ENCODE measurements around the gene COX8A.
"Not testable (repeated sequence)": the region's sequence is repeated elsewhere in the genome, so short reads cannot be mapped to it uniquely, and the experiment has no call there.

COX8A gene, protein sequence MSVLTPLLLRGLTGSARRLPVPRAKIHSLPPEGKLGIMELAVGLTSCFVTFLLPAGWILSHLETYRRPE

DNA sequence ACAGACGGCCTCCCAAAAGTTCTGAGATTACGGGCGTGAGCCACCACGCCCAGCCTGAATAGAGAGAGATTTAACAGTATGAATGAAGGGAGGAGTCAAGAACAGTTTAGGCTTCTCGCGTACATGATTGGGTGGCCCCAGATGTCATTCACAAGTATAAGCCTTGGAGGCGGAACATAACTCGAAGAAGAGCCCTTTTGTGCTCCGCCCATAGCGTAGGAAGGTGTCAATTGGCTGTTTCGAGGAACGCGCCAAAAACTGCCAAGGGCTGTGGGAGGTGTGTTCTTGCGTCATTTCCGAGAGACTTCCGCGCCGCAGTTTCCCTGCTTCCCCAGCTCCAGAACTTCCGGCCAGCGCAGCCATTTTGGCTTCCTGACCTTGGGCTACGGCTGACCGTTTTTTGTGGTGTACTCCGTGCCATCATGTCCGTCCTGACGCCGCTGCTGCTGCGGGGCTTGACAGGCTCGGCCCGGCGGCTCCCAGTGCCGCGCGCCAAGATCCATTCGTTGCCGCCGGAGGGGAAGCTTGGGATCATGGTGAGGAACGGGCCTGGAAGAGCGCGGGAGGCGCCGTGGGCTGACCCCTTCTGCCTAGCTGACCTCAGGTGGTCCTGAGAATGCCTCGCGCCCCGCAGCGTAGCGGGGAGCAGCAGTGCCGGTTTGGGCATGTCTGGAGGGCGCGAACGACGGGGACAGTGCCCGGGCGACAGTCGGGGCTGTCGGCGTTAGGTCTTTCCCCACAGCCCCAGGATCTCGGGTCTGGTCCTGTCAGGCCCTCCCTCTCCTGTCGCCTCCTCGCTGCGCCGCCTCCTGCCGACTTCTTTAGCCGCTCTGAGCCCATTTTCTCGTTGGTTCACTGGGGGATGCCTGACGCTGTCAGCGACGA is at the start of gene COX8A:
TSS of gene COX8A (plus strand) at position 362 of the 885 bp plus-strand sequence. CDS start at position 423, 61 bp downstream.
- DNase-seq = peak; percentile 99

DNA sequence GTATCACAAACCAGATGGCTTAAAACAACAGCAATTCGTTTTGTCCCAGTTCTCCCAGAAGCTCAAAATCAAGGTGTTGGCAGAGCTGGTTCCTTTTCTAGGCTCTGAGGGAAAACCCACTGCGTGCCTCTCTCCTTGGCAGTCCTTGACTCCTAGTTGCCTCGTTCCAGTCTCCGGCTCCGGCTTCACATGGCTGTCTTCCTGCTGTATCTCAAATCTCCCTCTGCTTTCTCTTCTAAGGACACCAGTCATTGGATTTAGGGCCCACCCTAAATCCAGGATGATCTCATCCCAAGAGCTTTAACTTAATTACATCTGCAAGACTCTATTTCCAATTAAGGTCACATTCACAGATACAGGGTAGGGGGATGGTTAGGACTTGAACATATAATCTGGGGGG is 44.8 kb upstream of the COX8A start:
- no peak for DNase-seq

- no peak for DNase-seq
These were observed 43.4 kb upstream of the COX8A start for GRCh38 chr11:63931045-63931444.

DNA sequence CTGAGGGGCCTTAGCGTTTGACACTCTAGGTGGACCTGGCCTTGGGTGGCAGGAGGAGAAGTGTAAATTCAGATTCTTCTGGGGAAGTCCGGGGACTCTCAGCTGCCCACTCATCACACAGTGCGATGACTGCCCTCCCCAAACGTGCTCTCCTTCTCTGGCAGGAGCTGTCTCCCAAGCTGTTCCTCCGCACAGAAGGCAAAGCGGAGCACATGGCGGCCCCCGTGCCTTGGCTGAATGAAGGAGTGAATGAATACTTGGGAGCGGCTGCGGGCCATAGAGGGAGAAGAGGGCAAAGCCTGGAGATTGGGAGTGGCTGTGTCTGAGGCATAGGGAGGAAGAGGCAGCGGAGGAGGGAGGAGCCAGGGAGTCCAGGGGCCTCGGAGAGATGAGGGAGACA is 42.5 kb upstream of the COX8A start:
- no peak for DNase-seq

GRCh38 chr11:63933459-63933858 is 41.0 kb upstream of the COX8A start:
- DNase-seq = no peak

GRCh38 chr11:63937713-63938478 is 36.5 kb upstream of the COX8A start:
- DNase-seq = no peak

DNA sequence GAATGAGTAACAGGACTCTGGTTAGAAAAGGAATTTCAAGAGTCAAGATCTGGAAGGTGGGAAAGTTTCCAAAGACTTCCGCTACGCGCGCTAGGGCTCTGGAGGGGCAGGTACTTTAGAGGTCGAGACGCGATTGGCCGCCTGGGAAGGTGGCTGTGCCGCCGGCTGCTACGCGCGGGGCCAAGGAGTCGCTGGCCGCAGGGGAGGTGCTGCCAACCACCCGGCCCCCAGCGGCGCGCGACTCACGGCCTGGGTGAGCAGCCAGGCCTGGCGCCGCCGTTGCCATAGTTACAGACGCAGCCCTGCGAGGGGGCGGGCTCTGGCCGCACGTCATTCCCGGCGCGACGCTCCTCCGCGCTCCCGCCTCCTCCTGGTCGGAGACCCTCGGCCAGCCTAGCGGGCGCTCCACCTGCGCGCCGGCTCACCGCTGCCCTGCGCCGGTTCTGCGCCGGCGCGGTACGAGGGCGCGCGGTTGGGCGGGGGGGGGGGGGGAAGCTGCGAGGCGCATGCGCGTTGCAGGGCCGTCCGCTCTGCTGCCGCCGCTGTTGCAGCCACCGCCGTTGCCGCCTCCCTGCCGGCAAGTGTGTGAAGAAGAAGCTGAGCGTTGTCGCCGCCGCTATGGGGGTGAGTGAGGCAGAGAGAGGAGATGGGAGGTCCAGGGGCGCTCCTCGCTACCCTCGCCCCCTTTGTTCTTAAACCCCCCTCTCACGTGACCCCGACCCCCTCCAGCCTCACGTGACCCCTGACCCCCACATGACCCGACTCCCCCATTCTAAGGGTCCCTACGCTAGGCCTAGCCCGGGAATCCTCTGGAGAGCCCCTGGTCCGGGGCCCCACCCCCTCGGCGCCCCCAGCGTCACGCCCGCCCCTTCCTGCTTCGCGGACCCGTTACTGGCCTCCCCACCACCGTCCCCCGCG is 35.7 kb upstream of the COX8A start, which contains the start of gene NAA40:
TSS of gene NAA40 (plus strand) at position 524 of the 918 bp plus-strand sequence. CDS start at position 619, 95 bp downstream.
- DNase-seq = peak; percentile 94

GRCh38 chr11:63939397-63939891 is 35.0 kb upstream of the COX8A start:
- DNase-seq = no peak

DNA sequence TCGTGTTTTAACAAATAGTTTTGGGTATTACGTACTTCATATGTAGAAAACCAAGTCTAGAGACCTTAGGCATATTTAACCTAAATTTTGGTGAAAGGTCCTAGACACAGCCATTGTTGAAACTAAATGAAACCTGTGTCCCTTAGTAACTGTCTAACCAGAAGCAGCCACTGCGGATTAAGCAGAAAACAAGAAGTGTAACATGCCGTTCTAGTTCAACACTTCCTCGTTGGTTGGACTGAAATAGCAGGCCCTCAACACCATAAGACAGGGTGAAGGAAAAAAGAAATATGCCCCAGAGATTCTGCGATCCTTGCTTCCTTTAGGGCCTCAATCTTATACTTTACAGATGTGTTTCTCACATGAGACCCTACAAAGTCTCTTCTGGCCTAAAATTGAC is 33.6 kb upstream of the COX8A start:
- DNase-seq = no peak

DNA sequence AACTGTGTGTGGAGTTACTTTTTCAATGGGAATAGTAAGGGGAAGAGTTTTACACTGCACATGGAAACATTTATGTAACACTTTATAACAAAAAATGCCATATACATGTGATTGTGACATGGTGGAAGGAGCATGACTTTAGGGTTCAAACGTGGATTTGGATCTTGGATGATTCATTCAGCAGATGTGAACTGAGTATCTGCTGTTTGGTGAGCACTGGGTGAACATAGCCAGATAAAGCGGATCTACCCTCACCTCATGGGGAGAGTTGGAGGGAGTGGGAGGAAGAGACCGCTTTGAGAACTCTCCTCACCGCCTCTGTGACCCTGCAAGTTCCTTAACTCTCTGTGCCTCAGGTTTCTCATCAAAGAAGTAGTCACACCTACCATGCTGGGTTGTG is 32.5 kb upstream of the COX8A start:
- no peak for DNase-seq

GRCh38 chr11:63942803-63943202 is 31.6 kb upstream of the COX8A start:
- no peak for DNase-seq

DNA sequence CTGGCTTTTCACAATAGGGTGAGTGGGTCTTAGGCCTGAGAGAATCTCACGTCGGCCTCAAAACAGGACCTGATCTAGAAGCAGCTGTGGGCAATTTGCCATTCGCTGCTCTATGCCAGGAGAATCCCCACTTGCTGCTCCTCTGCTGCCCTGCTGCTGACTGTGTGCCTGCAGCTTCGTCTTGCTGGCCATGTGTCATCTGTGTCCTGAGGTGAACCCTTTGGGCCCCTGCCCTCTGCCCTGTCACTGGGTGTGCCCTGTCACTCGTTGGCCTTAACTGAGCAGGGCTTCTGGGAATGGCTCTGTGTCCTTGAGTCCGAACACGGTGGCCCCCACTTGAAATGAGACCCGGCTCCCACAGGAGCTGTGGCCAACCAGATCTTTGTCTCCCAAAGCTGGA is 29.4 kb upstream of the COX8A start:
- DNase-seq = no peak

DNA sequence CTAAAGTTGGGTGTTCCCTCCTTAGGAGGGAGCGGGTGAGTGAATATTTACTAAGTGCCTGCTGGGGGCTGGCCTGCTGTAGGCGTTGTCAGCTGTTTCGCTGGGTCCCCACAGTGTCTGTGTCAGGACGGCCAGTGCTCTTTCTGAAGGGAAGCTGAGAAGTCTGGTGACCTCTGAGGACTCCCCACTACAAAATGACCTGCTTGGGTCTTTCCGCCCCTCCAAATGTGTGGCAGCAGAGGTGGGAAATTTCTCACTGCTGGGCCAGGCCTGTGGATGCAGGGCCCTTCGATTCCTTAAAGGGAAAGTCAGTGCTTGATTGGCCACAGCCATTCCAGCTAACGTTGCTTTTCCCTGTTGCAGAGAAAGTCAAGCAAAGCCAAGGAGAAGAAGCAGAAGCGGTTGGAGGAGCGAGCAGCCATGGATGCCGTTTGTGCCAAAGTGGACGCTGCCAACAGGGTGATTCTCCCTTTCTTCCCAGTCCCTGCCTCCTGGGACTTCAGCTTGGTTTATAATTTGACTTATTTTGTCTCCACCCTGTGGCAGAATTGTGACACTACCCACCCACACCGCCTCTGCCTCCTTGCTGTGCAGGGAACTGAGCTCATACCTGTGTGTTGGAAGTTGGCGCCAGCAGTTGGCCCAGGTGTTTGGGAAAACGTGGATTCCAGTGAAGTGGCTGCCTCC is 28.8 kb upstream of the COX8A start:
- peak; percentile 65 for DNase-seq

DNA sequence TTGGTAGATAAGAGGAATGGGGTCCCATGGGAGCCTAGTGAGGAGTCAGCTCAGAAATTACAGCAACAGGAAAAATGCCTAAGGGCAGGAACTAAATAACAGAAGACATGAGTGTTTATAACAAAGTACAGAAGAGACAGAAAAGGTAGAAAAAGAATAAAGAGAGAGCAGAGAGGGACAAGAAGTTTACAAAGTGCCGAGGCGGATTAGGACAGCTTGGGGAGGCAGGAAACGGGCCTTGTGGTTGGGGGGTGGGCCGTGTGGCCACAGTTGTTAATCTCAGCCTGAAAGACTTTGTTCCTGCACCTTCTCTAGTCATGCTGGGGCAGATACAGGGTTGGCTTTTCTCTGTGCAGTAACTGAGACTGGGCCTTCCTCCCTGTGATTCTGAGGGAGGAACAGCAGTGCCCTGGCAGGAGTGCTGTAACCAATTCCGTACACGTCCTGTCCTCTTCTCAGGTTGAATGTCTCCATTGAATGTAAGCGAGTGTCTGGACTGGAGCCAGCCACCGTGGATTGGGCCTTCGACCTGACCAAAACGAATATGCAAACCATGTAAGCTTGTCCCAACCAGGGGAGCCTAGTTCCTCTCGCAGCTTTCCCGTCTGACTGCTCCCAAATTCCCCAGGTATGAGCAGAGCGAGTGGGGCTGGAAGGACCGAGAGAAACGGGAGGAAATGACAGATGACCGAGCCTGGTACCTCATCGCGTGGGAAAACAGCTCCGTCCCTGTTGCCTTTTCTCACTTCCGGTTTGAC is 22.5 kb upstream of the COX8A start:
- DNase-seq = no peak

DNA sequence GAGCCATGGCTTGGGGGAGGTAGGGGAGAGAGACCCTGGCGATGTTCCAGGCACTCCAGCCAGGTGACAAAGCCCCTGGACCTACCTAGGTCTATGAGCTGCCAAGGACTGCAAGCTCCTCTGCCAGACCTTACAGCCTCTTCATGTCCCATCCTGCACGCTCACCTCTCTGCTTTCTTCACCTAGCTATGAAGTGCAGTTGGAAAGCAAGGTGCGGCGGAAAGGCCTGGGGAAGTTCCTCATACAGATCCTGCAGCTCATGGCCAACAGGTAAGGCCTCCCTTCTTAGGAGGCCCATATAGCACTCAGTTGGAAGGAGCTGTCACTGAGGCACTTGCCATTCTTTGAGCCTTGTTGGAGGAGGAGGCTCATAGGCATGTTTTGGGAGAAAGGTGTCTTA is 21.9 kb upstream of the COX8A start:
- no peak for DNase-seq

- no peak for DNase-seq
These were observed 16.4 kb upstream of the COX8A start for GRCh38 chr11:63958008-63958407.

DNA sequence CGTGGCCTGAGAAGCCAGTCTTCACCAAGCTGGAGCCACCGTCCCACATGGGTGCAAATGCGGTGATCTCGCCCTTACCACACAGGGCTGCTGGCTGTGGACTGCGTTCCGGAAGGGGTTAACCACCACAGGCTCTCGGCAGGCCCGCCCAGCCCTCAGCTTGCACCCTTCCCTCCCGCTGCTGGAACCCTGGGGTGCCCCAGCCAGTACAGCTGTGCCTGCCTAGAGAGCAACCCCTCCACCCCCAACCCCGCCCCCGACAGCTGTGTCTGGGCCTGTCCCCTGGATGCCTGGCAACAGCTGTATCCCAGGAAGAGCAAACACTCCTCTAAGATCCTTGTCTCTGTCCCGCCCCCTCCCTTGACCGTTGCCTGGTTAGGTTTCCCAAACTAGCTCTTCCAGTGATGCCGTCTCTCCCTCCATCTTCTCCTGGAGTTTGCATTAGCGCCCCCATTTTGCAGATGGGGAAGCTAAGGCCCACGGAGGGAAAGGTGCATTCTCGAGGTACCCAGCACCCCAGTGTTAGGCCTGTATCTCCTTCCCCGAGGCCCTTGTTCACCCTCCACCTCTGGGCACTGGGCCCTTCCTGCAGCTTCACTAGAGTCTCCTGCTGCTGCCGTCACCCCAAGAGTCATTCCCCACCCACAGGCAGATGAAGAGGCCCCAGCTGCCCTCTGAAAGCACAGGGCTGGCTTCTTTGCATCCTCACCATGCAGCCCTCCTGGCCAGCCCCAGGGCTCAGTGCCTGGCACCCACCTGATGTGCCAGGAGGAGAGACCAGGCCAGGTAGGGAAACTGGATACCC is 12.6 kb upstream of the COX8A start:
- DNase-seq = no peak

DNA sequence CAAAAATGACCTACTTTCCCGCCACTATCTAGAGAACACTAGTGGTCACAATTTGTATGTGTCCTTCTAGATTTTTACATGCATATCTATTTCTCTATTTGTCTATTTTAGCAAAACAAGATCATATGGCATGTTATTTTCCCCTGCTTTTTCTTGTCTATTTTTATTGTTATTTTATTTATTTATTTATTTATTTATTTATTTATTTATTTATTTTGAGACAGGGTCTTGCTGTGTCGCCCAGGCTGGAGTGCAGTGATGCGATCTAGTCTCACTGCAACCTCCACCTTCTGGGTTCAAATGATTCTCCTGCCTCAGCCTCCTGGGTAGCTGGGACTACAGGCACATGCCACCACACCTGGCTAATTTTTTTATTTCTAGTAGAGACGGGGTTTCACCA is 10.5 kb upstream of the COX8A start:
- DNase-seq = not testable (repeated sequence)

- no peak for DNase-seq
These were observed 8.0 kb upstream of the COX8A start for GRCh38 chr11:63966444-63966843.

DNA sequence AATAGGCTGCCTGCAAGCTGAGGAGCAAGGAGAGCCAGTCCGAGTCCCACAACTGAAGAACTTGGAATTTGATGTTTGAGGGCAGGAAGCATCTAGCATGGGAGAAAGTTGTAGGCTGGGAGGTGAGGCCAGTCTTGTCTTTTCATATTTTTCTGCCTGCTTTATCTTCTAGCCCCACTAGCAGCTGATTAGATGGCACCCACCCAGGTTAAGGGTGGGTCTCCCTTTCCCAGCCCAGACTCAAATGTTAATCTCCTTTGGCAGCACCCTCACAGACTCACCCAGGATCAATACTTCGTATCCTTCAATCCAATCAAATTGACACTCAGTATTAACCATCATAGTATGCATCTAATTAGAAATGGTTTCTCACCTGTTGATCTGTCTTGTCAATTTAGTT is 5.0 kb upstream of the COX8A start:
- no peak for DNase-seq
